ENCODE measurements around the gene GJD2.

The GJD2 gene

GRCh38 chr15:34755419-34755773, 598 bp upstream of the GJD2 start:
- Mint-ChIP-seq H3K9me3 (no peaks in the 10 kb centered on the region), H3K27ac (no peak overlapping the region), H3K36me3 (ENCODE audit: low read depth) (no peaks in the 10 kb centered on the region), H3K4me3 (no peak overlapping the region), H3K4me1 (ENCODE audit: low read depth) (peaks cover 2% of the 10 kb centered on the region), H3K27me3 (peaks cover 82% of the 10 kb centered on the region)
- DNase-seq = no peak

DNA sequence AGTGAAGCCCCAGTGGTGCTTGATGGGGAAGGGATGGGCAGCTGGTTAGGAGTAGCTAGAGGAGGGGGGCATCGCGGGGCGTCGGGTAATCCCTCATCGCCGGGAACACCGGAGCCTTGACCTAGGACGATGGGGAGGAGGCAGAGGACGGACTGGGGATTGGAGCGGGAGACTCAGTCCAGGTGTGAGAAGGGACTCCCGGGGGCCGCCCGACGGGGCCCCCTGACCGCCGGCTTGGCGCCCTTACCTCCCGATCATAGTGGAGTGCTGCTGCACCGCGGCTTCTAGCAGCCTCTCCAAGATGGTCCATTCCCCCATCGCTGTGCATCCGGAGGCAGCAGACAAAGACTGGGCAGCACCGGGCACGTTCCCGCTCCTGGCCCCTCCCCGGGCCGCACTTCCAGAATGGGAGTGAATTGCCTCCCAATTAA, 612 bp downstream of the GJD2 start:
- DNase-seq = no peak
- Mint-ChIP-seq H3K9me3 (no peaks in the 10 kb centered on the region), H3K4me3 (peak overlapping the region; percentile 16), H3K27me3 (peaks cover 78% of the 10 kb centered on the region), H3K36me3 (ENCODE audit: low read depth) (no peaks in the 10 kb centered on the region), H3K27ac (no peak overlapping the region), H3K4me1 (ENCODE audit: low read depth) (peaks cover 2% of the 10 kb centered on the region)

- DNase-seq = no peak
- H3K4me3 Mint-ChIP-seq = no peak overlapping the region
- H3K27ac Mint-ChIP-seq = no peak overlapping the region
- no peaks in the 10 kb centered on the region for H3K9me3 Mint-ChIP-seq
- no peaks in the 10 kb centered on the region for H3K36me3 Mint-ChIP-seq (ENCODE audit: low read depth)
- H3K27me3 Mint-ChIP-seq = peaks cover 76% of the 10 kb centered on the region
- peaks cover 2% of the 10 kb centered on the region for H3K4me1 Mint-ChIP-seq (ENCODE audit: low read depth)
These were observed 1.4 kb downstream of the GJD2 start for GRCh38 chr15:34753236-34753894.

GRCh38 chr15:34749691-34750090, 5.1 kb downstream of the GJD2 start:
- no peak for DNase-seq
- H3K36me3 Mint-ChIP-seq (ENCODE audit: low read depth) = no peaks in the 10 kb centered on the region
- H3K4me1 Mint-ChIP-seq (ENCODE audit: low read depth) = no peaks in the 10 kb centered on the region
- no peak overlapping the region for H3K27ac Mint-ChIP-seq
- no peaks in the 10 kb centered on the region for H3K9me3 Mint-ChIP-seq
- H3K27me3 Mint-ChIP-seq = peaks cover 70% of the 10 kb centered on the region
- no peak overlapping the region for H3K4me3 Mint-ChIP-seq

GRCh38 chr15:34739346-34739745, 15.5 kb downstream of the GJD2 start:
- Mint-ChIP-seq H3K4me1 (ENCODE audit: low read depth) (no peaks in the 10 kb centered on the region), H3K4me3 (no peak overlapping the region), H3K27me3 (peaks cover 36% of the 10 kb centered on the region), H3K27ac (no peak overlapping the region), H3K36me3 (ENCODE audit: low read depth) (no peaks in the 10 kb centered on the region), H3K9me3 (no peaks in the 10 kb centered on the region)
- DNase-seq = no peak

DNA sequence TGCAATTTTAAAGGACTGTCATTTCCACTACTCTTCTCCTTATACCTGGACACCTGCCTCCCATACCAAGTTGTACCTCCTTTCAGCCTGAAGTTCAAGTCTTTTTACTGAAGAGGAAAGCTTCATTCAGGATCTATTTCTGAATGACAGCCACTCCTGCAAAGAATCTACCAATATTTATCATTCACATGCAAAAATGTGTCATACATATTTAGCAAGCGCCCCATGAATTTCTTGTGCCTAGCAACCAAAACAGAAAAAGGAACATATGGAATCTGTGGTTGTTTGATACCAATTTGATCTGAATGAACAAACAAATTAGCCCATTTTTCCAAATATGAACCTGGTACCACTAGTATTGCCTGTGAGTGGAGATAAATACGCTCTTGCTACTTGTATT, 16.8 kb downstream of the GJD2 start:
- H3K27me3 Mint-ChIP-seq = peaks cover 35% of the 10 kb centered on the region
- DNase-seq = no peak

DNA sequence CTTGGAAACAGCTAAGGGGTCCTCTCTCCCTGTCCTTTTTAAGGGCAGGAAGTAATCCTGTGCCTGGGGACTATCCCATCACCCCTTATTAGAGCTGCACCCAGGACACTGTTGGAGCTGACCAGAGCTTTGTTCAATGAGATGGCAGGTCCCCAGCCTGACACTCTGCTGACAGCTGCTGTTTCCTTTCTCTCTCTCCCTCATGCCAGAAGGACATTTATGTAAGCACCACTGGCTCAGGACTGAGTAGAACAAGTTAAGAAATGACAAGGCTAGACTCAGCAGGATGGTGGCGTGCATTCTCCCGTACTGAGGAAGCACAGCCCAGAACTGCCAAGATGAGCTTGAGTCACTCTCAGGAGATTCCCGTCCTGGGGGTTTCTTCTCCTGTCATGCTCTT, 17.3 kb downstream of the GJD2 start:
- H3K4me1 Mint-ChIP-seq (ENCODE audit: low read depth) = no peaks in the 10 kb centered on the region
- DNase-seq = no peak
- H3K4me3 Mint-ChIP-seq = no peak overlapping the region
- H3K9me3 Mint-ChIP-seq = no peaks in the 10 kb centered on the region
- peaks cover 37% of the 10 kb centered on the region for H3K27me3 Mint-ChIP-seq
- H3K27ac Mint-ChIP-seq = no peak overlapping the region
- H3K36me3 Mint-ChIP-seq (ENCODE audit: low read depth) = no peaks in the 10 kb centered on the region

More for the DNA sequence above, 16.8 kb downstream of the GJD2 start:
- no peak overlapping the region for H3K4me3 Mint-ChIP-seq
- H3K27ac Mint-ChIP-seq = no peak overlapping the region
- H3K9me3 Mint-ChIP-seq = no peaks in the 10 kb centered on the region
- H3K36me3 Mint-ChIP-seq (ENCODE audit: low read depth) = no peaks in the 10 kb centered on the region
- no peaks in the 10 kb centered on the region for H3K4me1 Mint-ChIP-seq (ENCODE audit: low read depth)

- no peak overlapping the region for H3K4me3 Mint-ChIP-seq
- no peaks in the 10 kb centered on the region for H3K9me3 Mint-ChIP-seq
- no peaks in the 10 kb centered on the region for H3K36me3 Mint-ChIP-seq (ENCODE audit: low read depth)
- no peaks in the 10 kb centered on the region for H3K4me1 Mint-ChIP-seq (ENCODE audit: low read depth)
- H3K27me3 Mint-ChIP-seq = peaks cover 37% of the 10 kb centered on the region
- H3K27ac Mint-ChIP-seq = no peak overlapping the region
- no peak for DNase-seq
These were observed 20.5 kb downstream of the GJD2 start for GRCh38 chr15:34734303-34734702.

- H3K9me3 Mint-ChIP-seq = no peaks in the 10 kb centered on the region
- H3K4me1 Mint-ChIP-seq (ENCODE audit: low read depth) = no peaks in the 10 kb centered on the region
- DNase-seq = no peak
- H3K4me3 Mint-ChIP-seq = no peak overlapping the region
- no peak overlapping the region for H3K27ac Mint-ChIP-seq
- H3K36me3 Mint-ChIP-seq (ENCODE audit: low read depth) = no peaks in the 10 kb centered on the region
- H3K27me3 Mint-ChIP-seq = peaks cover 39% of the 10 kb centered on the region
These were observed 21.2 kb downstream of the GJD2 start for GRCh38 chr15:34733621-34734020.

GRCh38 chr15:34732430-34732829, 22.4 kb downstream of the GJD2 start:
- Mint-ChIP-seq H3K27me3 (peaks cover 41% of the 10 kb centered on the region), H3K4me3 (no peak overlapping the region), H3K36me3 (ENCODE audit: low read depth) (no peaks in the 10 kb centered on the region), H3K27ac (no peak overlapping the region), H3K9me3 (no peaks in the 10 kb centered on the region), H3K4me1 (ENCODE audit: low read depth) (no peaks in the 10 kb centered on the region)
- DNase-seq = no peak

GRCh38 chr15:34730701-34731100, 24.1 kb downstream of the GJD2 start:
- peaks cover 46% of the 10 kb centered on the region for H3K27me3 Mint-ChIP-seq
- H3K4me1 Mint-ChIP-seq (ENCODE audit: low read depth) = no peaks in the 10 kb centered on the region
- H3K9me3 Mint-ChIP-seq = no peaks in the 10 kb centered on the region
- no peak overlapping the region for H3K27ac Mint-ChIP-seq
- no peak for DNase-seq
- H3K4me3 Mint-ChIP-seq = no peak overlapping the region
- no peaks in the 10 kb centered on the region for H3K36me3 Mint-ChIP-seq (ENCODE audit: low read depth)

DNA sequence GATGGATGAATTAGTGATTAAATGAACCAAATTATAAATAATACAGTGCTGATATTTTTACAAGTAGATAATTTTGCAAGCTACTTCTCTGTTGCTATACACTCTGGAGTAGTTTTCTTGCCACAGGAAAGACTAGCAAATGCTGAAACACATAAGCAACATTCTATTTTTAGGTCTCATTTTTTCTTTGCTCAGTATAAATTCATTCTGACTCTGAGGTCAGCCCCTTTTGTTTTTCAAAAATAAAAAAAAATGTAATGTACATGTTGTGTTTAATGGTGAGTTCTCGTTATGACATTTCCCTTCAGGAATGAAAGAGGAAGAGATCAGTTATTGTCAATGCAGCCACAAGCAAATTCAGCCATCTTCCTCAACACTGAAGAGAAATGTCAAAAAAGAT, 24.9 kb downstream of the GJD2 start:
- no peaks in the 10 kb centered on the region for H3K36me3 Mint-ChIP-seq (ENCODE audit: low read depth)
- no peak overlapping the region for H3K4me3 Mint-ChIP-seq
- no peak for DNase-seq
- H3K27ac Mint-ChIP-seq = no peak overlapping the region
- no peaks in the 10 kb centered on the region for H3K9me3 Mint-ChIP-seq
- no peaks in the 10 kb centered on the region for H3K4me1 Mint-ChIP-seq (ENCODE audit: low read depth)
- peaks cover 49% of the 10 kb centered on the region for H3K27me3 Mint-ChIP-seq

- Mint-ChIP-seq H3K36me3 (ENCODE audit: low read depth) (no peaks in the 10 kb centered on the region), H3K4me1 (ENCODE audit: low read depth) (no peaks in the 10 kb centered on the region), H3K27ac (no peak overlapping the region), H3K4me3 (no peak overlapping the region), H3K27me3 (peaks cover 50% of the 10 kb centered on the region), H3K9me3 (no peaks in the 10 kb centered on the region)
- no peak for DNase-seq
These were observed 25.7 kb downstream of the GJD2 start for GRCh38 chr15:34729056-34729455.

DNA sequence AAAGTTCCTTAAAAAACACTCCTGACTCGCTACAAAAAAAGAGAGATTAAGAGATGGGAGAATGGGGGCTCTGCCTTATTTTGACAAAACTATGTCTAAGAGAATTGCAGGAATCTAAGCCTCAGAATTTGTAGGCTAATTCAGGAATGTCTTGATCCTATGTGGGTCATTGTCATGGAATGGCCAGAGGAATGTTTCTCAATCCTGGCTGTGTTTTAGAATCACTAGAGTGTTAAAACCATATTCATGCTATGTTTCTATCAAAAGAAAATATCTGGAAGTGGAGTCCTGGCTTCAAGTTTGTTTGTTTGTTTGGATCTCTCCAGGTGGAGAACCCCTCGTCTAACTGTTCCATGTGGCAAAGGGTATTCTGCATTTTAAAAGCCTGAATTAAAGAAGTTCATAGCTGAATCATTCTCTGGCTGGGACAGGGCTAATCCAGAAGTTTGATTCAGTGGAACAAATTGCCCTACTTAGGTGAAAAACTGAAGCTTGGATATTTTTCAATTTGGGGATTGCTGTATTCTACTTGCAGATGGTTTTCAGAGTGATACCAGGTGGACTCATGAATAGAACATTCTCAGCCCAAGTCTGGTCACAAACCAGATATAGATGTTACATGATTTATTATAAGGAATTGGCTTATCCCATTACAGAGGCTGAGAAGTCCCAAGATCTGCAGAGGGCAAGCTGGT, 28.2 kb downstream of the GJD2 start:
- Mint-ChIP-seq H3K4me3 (no peak overlapping the region), H3K36me3 (ENCODE audit: low read depth) (no peaks in the 10 kb centered on the region), H3K27me3 (peaks cover 60% of the 10 kb centered on the region), H3K4me1 (ENCODE audit: low read depth) (peaks cover 3% of the 10 kb centered on the region), H3K27ac (no peak overlapping the region), H3K9me3 (no peaks in the 10 kb centered on the region)
- no peak for DNase-seq

DNA sequence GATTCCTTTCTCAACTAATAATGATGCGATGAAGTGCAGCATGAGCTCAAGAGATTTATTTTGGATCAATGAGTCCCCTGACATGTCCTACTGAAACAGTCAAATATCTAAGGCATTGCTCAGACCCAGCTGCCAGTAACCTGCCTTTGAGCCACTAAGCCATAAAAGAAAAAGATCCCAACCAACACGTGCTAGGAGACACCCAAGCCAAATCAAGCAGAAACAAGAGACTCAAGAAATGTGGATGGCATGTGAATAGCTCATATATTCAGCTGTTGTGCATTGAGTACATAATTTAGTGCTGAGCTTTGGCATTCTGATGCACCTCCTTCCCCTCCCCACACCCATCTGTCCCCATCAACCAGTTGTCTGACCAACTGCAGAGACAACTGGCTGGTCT, 29.2 kb downstream of the GJD2 start:
- no peak overlapping the region for H3K4me3 Mint-ChIP-seq
- H3K36me3 Mint-ChIP-seq (ENCODE audit: low read depth) = no peaks in the 10 kb centered on the region
- peaks cover 3% of the 10 kb centered on the region for H3K4me1 Mint-ChIP-seq (ENCODE audit: low read depth)
- peaks cover 67% of the 10 kb centered on the region for H3K27me3 Mint-ChIP-seq
- H3K9me3 Mint-ChIP-seq = no peaks in the 10 kb centered on the region
- DNase-seq = no peak
- H3K27ac Mint-ChIP-seq = no peak overlapping the region

Measured in activated T-cell treated with anti-CD3 and anti-CD28 coated beads, Interleukin-2, amount 50 U/mL, for 24 hours (primary cell).